ENCODE results near the gene GDPD3. TPM values are rescaled to one million over a fixed set of nuclear protein-coding genes. Genes with fewer than 3 reads are reported as not detected.

GDPD3 gene
- total and polyA plus RNA-seq, 9 of the 15 experiments (the other 6 are each of a cell fraction or from before 2014, with no cell fraction given), result 0.47 to 3.9 (median 1.1) TPM

DNA sequence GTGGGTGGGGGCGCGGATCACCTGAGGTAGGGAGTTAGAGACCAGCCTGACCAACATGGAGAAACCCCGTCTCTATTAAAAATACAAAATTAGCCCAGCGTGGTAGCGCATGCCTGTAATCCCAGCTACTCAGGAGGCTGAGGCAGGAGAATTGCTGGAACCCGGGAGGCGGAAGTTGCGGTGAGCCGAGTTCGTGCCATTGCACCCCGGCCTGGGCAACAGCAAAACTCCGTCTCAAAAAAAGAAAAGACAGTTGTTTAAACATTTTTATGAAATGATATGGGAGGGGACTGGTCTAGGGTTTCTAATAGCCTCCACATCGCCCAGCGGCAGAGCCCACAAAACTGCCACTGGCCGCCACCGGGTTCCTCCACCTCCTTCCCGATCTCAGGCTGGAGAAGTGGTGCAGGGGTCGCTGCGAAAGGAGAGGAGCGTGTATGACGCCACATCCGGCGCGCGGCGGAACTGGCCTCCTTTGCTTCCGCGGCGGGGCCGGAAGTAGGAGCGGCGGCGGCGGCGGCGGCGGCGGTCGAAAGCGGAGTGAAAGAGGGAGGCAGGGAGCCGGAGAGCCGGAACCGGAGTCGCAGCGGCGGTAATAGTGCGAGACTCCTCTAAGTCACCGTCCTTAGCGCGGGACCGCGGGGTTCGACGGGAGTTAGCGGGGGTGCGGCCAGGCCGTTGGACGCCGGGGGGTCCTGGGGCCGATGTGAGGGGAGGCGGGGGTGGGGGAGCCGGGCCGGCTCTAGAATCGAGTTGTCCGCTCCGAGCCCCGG, 37.6 kb downstream of the GDPD3 start, which contains the start of gene PPP4C (continued):
- TF ChIP-seq, protein P1, sequence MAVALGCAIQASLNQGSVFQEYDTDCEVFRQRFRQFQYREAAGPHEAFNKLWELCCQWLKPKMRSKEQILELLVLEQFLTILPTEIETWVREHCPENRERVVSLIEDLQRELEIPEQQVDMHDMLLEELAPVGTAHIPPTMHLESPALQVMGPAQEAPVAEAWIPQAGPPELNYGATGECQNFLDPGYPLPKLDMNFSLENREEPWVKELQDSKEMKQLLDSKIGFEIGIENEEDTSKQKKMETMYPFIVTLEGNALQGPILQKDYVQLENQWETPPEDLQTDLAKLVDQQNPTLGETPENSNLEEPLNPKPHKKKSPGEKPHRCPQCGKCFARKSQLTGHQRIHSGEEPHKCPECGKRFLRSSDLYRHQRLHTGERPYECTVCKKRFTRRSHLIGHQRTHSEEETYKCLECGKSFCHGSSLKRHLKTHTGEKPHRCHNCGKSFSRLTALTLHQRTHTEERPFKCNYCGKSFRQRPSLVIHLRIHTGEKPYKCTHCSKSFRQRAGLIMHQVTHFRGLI (CRISPR knock-in tag; IDR thresholded peaks at IDR 0.05), result no peak
- TF ChIP-seq C11orf30 (IDR thresholded peaks at IDR 0.05; ENCODE audit: low read depth) (peak; percentile 90), ZKSCAN1 (IDR thresholded peaks at IDR 0.05; ENCODE audit: low read depth, low read length) (no peak), ZNF766 (CRISPR knock-in tag; conservative IDR thresholded peaks at IDR 0.05) (peak; percentile 17; the same call in 1 of the 2 replicates), KDM4B (IDR thresholded peaks at IDR 0.05; ENCODE audit: borderline replicate concordance in 2 of 2, low read depth in 1 of 2) (peak in 1 of 2 experiments; percentile 78; a peak in 2 of 4 replicates), PHF20 (IDR thresholded peaks at IDR 0.05; ENCODE audit: partially characterized antibody) (peak; percentile 80), ETV6 (IDR thresholded peaks at IDR 0.05; ENCODE audit: borderline replicate concordance in 1 of 2, low read depth in 2 of 2, low read length in 1 of 2) (peak in 1 of 2 experiments; percentile 89; a peak in 2 of 4 replicates), ETV6 (CRISPR knock-in tag; IDR thresholded peaks at IDR 0.05; ENCODE audit: borderline replicate concordance) (no peak), ELF1 (tag; IDR thresholded peaks at IDR 0.05) (peak; percentile 89), HNRNPLL (IDR thresholded peaks at IDR 0.05; ENCODE audit: low read depth, low read length, poor library complexity, severe bottlenecking) (peak; percentile 86)
- TF ChIP-seq, protein P2, sequence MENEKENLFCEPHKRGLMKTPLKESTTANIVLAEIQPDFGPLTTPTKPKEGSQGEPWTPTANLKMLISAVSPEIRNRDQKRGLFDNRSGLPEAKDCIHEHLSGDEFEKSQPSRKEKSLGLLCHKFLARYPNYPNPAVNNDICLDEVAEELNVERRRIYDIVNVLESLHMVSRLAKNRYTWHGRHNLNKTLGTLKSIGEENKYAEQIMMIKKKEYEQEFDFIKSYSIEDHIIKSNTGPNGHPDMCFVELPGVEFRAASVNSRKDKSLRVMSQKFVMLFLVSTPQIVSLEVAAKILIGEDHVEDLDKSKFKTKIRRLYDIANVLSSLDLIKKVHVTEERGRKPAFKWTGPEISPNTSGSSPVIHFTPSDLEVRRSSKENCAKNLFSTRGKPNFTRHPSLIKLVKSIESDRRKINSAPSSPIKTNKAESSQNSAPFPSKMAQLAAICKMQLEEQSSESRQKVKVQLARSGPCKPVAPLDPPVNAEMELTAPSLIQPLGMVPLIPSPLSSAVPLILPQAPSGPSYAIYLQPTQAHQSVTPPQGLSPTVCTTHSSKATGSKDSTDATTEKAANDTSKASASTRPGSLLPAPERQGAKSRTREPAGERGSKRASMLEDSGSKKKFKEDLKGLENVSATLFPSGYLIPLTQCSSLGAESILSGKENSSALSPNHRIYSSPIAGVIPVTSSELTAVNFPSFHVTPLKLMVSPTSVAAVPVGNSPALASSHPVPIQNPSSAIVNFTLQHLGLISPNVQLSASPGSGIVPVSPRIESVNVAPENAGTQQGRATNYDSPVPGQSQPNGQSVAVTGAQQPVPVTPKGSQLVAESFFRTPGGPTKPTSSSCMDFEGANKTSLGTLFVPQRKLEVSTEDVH (IDR thresholded peaks at IDR 0.05; ENCODE audit: low read depth, partially characterized antibody), result peak; percentile 94
- TF ChIP-seq, protein P3, sequence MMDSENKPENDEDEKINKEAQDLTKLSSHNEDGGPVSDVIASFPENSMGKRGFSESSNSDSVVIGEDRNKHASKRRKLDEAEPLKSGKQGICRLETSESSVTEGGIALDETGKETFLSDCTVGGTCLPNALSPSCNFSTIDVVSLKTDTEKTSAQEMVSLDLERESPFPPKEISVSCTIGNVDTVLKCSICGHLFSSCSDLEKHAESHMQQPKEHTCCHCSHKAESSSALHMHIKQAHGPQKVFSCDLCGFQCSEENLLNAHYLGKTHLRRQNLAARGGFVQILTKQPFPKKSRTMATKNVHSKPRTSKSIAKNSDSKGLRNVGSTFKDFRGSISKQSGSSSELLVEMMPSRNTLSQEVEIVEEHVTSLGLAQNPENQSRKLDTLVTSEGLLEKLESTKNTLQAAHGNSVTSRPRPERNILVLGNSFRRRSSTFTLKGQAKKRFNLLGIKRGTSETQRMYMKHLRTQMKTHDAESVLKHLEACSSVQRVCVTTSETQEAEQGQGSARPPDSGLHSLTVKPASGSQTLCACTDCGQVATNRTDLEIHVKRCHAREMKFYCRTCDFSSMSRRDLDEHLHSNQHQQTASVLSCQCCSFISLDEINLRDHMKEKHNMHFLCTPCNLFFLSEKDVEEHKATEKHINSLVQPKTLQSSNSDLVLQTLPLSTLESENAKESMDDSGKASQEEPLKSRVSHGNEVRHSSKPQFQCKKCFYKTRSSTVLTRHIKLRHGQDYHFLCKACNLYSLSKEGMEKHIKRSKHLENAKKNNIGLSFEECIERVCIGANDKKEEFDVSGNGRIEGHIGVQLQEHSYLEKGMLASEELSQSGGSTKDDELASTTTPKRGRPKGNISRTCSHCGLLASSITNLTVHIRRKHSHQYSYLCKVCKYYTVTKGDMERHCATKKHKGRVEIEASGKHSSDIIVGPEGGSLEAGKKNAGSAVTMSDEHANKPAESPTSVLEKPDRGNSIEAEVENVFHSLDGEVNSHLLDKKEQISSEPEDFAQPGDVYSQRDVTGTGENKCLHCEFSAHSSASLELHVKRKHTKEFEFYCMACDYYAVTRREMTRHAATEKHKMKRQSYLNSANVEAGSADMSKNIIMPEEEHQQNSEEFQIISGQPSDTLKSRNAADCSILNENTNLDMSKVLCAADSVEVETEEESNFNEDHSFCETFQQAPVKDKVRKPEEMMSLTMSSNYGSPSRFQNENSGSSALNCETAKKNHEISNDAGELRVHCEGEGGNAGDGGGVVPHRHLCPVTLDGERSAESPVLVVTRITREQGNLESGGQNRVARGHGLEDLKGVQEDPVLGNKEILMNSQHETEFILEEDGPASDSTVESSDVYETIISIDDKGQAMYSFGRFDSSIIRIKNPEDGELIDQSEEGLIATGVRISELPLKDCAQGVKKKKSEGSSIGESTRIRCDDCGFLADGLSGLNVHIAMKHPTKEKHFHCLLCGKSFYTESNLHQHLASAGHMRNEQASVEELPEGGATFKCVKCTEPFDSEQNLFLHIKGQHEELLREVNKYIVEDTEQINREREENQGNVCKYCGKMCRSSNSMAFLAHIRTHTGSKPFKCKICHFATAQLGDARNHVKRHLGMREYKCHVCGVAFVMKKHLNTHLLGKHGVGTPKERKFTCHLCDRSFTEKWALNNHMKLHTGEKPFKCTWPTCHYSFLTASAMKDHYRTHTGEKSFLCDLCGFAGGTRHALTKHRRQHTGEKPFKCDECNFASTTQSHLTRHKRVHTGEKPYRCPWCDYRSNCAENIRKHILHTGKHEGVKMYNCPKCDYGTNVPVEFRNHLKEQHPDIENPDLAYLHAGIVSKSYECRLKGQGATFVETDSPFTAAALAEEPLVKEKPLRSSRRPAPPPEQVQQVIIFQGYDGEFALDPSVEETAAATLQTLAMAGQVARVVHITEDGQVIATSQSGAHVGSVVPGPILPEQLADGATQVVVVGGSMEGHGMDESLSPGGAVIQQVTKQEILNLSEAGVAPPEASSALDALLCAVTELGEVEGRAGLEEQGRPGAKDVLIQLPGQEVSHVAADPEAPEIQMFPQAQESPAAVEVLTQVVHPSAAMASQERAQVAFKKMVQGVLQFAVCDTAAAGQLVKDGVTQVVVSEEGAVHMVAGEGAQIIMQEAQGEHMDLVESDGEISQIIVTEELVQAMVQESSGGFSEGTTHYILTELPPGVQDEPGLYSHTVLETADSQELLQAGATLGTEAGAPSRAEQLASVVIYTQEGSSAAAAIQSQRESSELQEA (IDR thresholded peaks at IDR 0.05; ENCODE audit: low read depth), result no peak
- TF ChIP-seq, protein P4, sequence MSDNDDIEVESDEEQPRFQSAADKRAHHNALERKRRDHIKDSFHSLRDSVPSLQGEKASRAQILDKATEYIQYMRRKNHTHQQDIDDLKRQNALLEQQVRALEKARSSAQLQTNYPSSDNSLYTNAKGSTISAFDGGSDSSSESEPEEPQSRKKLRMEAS (CRISPR knock-in tag; IDR thresholded peaks at IDR 0.05), result 0 out of 2 replicates have a peak, but pooled peaks have one; percentile 36

All from K562 (cell line).